ENCODE measurements around the gene CD44.

The CD44 gene

GRCh38 chr11:35109041-35109440, 29.9 kb upstream of the CD44 start:
- Histone ChIP-seq H3K36me3 (no peaks in the 10 kb centered on the region), H3K4me3 (no peak overlapping the region), H3K9me3 (replicated peaks in 1 of 11) (peaks cover 0 to 13% (median 4%) of the 10 kb centered on the region in 11 experiments; a peak in 8 of 22 replicates), H3K27ac (peak overlapping the region in 2 of 11 experiments; percentile 6 to 50; a peak in 1 of 22 replicates), H3K4me2 (peak overlapping the region; percentile 77 to 97 (median 91); a peak in 21 of 22 replicates), H3K4me1 (peaks cover 71 to 81% (median 78%) of the 10 kb centered on the region in 10 experiments), H3K27me3 (no peaks in the 10 kb centered on the region), H3K9ac (no peak overlapping the region), H4K20me1 (no peaks in the 10 kb centered on the region)
- TF ChIP-seq Cebpa-rat (IDR thresholded peaks at IDR 0.05) = no peak

DNA sequence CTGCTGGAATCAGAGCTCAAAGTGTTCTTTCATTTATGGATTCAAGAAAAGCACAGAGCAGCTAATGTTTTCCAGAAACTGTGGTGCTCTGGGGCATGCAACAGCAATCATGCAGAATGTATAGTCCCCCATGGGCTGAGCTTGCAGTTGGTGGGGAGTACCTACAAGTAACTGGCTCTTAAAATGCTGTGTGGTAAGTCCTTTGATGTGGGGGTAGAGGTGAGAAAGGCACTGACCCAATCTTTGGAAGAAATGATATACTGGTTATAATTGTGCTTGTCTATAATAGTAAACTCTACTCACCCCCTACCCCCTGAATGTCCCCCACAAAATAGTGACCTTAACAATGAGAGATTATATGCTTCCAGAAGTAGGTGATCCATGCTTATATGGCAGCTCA, 29.1 kb upstream of the CD44 start:
- Histone ChIP-seq H3K36me3 (no peaks in the 10 kb centered on the region), H4K20me1 (no peaks in the 10 kb centered on the region), H3K9ac (no peak overlapping the region), H3K27me3 (no peaks in the 10 kb centered on the region), H3K4me2 (peak overlapping the region; percentile 77 to 97 (median 90)), H3K4me3 (no peak overlapping the region), H3K4me1 (peaks cover 71 to 81% (median 75%) of the 10 kb centered on the region in 10 experiments), H3K27ac (0 out of 22 replicates have a peak overlapping the region, but pooled peaks of 1 of the 11 experiments have one; percentile 61), H3K9me3 (replicated peaks in 1 of 11) (peaks cover 0 to 13% (median 4%) of the 10 kb centered on the region in 11 experiments; a peak in 8 of 22 replicates)
- no peak for TF ChIP-seq Cebpa-rat (IDR thresholded peaks at IDR 0.05)

DNA sequence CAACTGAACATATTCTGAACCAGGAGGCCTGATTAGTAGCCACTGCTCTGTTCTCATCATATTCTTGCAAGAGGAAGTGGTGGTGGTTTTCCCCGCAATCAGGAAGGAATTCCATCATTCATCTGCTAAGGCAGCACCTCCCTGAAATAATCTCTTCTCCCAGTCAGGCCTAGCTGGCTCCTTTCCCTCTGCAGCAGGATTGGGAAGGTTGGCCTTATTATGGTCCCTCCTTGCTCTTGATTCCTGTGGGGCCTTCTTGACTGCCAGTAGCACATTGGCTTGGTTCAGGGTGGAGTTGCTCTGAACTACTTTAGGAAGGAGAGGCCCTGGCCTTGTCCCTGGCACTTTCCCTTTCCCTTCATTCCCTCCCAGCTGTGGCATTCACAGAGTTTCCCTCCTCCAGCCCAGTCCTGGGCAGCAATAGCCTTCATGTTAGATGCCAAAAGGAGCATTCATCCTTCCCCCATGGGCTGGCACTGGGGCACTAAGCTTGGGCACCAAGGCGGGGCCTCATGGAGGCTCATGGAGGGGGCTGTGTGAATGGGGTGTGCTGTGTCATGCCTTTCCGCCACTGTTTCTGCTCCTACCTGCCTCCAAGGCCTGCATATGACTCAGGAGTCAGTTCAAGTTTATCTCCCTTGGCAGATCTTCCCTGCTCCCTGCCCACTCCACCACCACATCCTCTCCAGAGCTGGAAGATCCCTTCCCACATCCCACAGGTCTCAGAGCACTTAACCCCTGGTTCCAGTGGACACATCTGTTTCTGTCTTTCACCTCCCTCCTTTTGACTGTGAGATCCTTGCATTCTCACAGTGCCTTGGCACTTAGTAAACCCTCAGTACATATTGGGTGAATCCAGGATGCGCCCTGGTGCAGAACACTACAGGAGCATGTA, 27.6 kb upstream of the CD44 start:
- peak overlapping the region; percentile 44 to 97 (median 87) for H3K4me2 ChIP-seq
- peaks cover 59 to 81% (median 75%) of the 10 kb centered on the region in 10 experiments for H3K4me1 ChIP-seq
- peak overlapping the region in 9 of 11 experiments; percentile 10 to 64 (median 46); a peak in 18 of 22 replicates for H3K27ac ChIP-seq

DNA sequence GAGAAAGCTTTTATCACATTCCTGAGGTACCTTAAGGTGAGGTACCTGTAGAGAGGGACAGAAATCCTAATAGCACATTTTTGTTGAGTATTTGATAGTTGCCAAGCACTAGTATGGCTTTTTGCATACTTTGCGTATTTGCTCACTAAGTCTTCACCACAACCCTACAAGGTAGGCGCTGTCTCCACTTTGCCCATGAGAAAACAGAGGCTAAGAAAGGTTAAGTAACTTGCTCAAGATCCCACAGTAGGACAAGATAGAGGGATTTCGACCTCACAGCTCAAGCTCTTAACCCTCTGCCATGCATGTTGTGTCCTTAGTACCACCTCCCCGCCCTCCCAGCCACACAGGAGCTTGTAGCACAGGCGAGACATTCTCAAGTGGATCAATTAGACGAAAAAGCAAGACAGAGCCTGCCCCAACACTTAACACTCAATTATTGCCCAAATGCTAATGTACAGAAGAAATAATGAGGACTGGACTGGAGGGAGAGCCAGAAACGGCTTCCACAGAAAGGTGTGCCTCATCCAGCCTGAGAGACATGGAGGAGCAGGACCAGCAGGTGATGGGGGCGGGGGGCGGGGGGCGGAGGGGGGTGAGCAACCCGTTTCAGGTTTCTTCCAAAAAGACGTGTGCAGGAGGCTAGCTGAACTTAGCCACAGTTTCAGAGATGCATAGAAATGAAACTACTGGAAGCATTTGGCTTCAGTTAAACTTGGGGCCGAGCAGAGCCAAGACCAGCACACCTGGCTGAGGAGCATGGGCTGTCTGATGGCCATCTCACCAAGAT, 26.7 kb upstream of the CD44 start:
- Histone ChIP-seq H3K4me1 (peaks cover 50 to 78% (median 70%) of the 10 kb centered on the region in 10 experiments), H3K9ac (no peak overlapping the region; a peak in 1 of 22 replicates), H3K4me2 (peak overlapping the region in 8 of 11 experiments; percentile 77 to 94 (median 87); a peak in 12 of 22 replicates), H3K27ac (peak overlapping the region in 3 of 11 experiments; percentile 10 to 54 (median 21); a peak in 4 of 22 replicates), H3K27me3 (no peaks in the 10 kb centered on the region), H3K36me3 (no peaks in the 10 kb centered on the region), H3K4me3 (no peak overlapping the region), H4K20me1 (no peaks in the 10 kb centered on the region), H3K9me3 (replicated peaks in 1 of 11) (peaks cover 0 to 13% (median 4%) of the 10 kb centered on the region in 11 experiments; a peak in 8 of 22 replicates)
- TF ChIP-seq Cebpa-rat (IDR thresholded peaks at IDR 0.05) = no peak

More for the DNA sequence above, 27.6 kb upstream of the CD44 start:
- Histone ChIP-seq H3K36me3 (no peaks in the 10 kb centered on the region), H3K9me3 (replicated peaks in 1 of 11) (peaks cover 0 to 13% (median 4%) of the 10 kb centered on the region in 11 experiments; a peak in 8 of 22 replicates), H4K20me1 (no peaks in the 10 kb centered on the region), H3K4me3 (peak overlapping the region in 2 of 10 experiments; percentile 17 to 29; a peak in 3 of 20 replicates), H3K27me3 (no peaks in the 10 kb centered on the region), H3K9ac (peak overlapping the region in 4 of 11 experiments; percentile 3 to 33 (median 26); a peak in 4 of 22 replicates)
- TF ChIP-seq Cebpa-rat (IDR thresholded peaks at IDR 0.05) = no peak

GRCh38 chr11:35112846-35113105, 26.2 kb upstream of the CD44 start:
- peaks cover 0 to 13% (median 4%) of the 10 kb centered on the region in 11 experiments; a peak in 8 of 22 replicates for H3K9me3 ChIP-seq (replicated peaks in 1 of 11)
- no peak overlapping the region for H3K27ac ChIP-seq
- no peak overlapping the region for H3K9ac ChIP-seq
- H3K4me2 ChIP-seq = no peak overlapping the region
- peaks cover 45 to 73% (median 65%) of the 10 kb centered on the region in 10 experiments for H3K4me1 ChIP-seq
- no peaks in the 10 kb centered on the region for H3K27me3 ChIP-seq
- H4K20me1 ChIP-seq = no peaks in the 10 kb centered on the region
- no peaks in the 10 kb centered on the region for H3K36me3 ChIP-seq
- TF ChIP-seq Cebpa-rat (IDR thresholded peaks at IDR 0.05) = no peak
- no peak overlapping the region for H3K4me3 ChIP-seq

DNA sequence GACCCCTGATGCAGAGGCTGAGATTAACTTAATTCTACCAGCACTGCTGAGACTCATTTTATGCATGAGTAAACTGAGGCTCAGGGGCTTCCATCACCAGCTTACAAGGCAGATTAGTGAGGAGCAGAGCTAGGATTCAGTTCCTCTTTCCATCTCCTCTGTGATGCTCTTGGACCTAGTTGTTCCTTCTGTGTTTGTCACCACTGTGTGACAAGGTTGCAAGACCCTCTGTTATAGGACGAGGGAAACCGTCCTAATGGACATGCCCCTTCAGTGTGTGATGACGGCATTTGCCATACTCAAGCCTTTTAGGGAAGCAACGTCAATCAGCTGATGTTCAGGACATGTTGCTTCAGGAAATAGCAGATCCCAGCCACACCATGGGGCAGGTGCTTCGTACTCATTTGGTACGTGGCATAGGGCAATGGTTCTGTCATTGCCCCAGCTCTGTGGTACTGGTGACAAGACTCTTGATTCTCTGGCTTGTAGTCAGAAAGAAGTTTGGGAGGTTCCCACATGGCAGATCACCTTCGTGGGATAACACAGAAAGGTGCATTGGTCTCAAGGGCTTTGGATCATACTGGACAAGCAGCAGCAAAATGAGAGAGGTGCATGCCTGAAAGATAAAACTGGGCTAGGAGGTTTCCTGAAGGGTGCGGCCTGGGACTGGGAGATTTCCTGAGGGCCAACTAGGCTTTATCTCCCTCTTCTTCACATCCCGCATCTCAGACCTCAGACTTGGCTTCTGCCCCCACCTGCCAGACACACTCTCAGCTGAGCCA, 23.9 kb upstream of the CD44 start:
- Histone ChIP-seq H3K4me2 (peak overlapping the region in 9 of 11 experiments; percentile 25 to 64 (median 41); a peak in 17 of 22 replicates), H3K9me3 (replicated peaks in 1 of 11) (peaks cover 0 to 6% (median 0%) of the 10 kb centered on the region in 11 experiments; a peak in 2 of 22 replicates)
- TF ChIP-seq Cebpa-rat (IDR thresholded peaks at IDR 0.05) = no peak

DNA sequence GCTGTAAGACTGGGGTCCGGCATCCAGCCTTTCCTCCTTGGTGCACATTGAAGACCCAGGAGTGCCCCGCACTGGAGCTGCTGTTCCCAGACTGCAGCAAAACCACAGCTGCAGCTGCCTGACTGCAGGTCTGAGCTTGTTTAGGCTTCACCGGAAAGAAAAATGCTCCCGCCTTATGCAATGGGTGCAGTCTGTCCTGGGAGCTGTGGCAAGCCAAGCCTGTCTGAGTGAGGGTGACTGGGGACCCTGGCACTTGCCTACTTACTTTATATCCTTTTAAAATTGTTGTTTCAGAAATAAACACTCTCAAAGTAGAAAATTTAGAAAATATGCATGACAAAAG, 23.3 kb upstream of the CD44 start:
- Histone ChIP-seq H3K4me3 (no peak overlapping the region), H3K4me2 (peak overlapping the region in 9 of 11 experiments; percentile 6 to 64 (median 41); a peak in 17 of 22 replicates), H3K27ac (no peak overlapping the region), H3K9ac (no peak overlapping the region), H3K27me3 (no peaks in the 10 kb centered on the region), H3K9me3 (replicated peaks in 1 of 11) (peaks cover 0 to 6% (median 0%) of the 10 kb centered on the region in 11 experiments; a peak in 2 of 22 replicates), H3K4me1 (peaks cover 16 to 44% (median 36%) of the 10 kb centered on the region in 10 experiments), H3K36me3 (no peaks in the 10 kb centered on the region; a peak in 1 of 22 replicates), H4K20me1 (no peaks in the 10 kb centered on the region)
- TF ChIP-seq Cebpa-rat (IDR thresholded peaks at IDR 0.05) = no peak

More for the DNA sequence above, 23.9 kb upstream of the CD44 start:
- peaks cover 22 to 50% (median 42%) of the 10 kb centered on the region in 10 experiments for H3K4me1 ChIP-seq
- H3K36me3 ChIP-seq = no peaks in the 10 kb centered on the region; a peak in 1 of 22 replicates
- no peaks in the 10 kb centered on the region for H4K20me1 ChIP-seq
- H3K4me3 ChIP-seq = no peak overlapping the region
- no peak overlapping the region for H3K27ac ChIP-seq
- no peaks in the 10 kb centered on the region for H3K27me3 ChIP-seq
- H3K9ac ChIP-seq = no peak overlapping the region

DNA sequence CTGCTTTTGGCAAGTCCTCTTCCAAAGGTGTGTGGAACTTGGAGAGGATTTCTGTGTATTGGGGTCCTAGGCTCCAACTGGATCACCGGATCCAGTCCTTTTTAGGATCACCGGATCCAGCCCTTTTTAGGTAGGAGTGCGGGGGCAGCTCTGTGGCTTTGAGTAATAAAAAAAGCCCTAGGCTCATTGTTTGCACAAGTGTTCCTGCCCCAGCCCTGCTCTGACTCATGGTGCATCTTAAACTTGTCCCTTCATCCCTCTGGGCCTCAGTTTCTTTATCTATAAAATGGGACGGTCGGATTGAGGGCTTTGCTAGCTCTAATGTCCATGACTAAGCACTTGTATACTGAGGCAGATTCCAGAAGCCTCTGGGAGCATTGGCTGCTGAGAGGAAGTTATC, 22.7 kb upstream of the CD44 start:
- no peak overlapping the region for H3K27ac ChIP-seq

More for the DNA sequence above, 22.7 kb upstream of the CD44 start:
- peak overlapping the region in 7 of 11 experiments; percentile 7 to 64 (median 32); a peak in 8 of 22 replicates for H3K4me2 ChIP-seq
- no peaks in the 10 kb centered on the region; a peak in 1 of 22 replicates for H3K36me3 ChIP-seq
- no peak overlapping the region for H3K9ac ChIP-seq
- H3K9me3 ChIP-seq (replicated peaks in 1 of 11) = peaks cover 0 to 6% (median 0%) of the 10 kb centered on the region in 11 experiments; a peak in 2 of 22 replicates
- H3K27me3 ChIP-seq = no peaks in the 10 kb centered on the region
- H4K20me1 ChIP-seq = no peaks in the 10 kb centered on the region
- H3K4me3 ChIP-seq = no peak overlapping the region
- no peak for TF ChIP-seq Cebpa-rat (IDR thresholded peaks at IDR 0.05)
- peaks cover 10 to 38% (median 30%) of the 10 kb centered on the region in 10 experiments for H3K4me1 ChIP-seq

Measured in BLaER1 treated with 17β-estradiol and CSF1 and Interleukin-3, amounts not matched to agents 10 nM and 100 nM (cell line).